GM19397 (cell line): Measurements from ENCODE around the gene VARS2.

Experiments
- ATAC-seq: cut with Tn5 transposase; IDR thresholded peaks from one replicate; pipeline ENCODE4 v1.9.1; 2021; ENCODE audit warnings: mild to moderate bottlenecking, moderate library complexity; ENCODE audit not compliant: unreplicated experiment

Gene VARS2

GRCh38 chr6:30884521-30885480 is 29.2 kb upstream of the VARS2 start:
- no peak for ATAC-seq

DNA sequence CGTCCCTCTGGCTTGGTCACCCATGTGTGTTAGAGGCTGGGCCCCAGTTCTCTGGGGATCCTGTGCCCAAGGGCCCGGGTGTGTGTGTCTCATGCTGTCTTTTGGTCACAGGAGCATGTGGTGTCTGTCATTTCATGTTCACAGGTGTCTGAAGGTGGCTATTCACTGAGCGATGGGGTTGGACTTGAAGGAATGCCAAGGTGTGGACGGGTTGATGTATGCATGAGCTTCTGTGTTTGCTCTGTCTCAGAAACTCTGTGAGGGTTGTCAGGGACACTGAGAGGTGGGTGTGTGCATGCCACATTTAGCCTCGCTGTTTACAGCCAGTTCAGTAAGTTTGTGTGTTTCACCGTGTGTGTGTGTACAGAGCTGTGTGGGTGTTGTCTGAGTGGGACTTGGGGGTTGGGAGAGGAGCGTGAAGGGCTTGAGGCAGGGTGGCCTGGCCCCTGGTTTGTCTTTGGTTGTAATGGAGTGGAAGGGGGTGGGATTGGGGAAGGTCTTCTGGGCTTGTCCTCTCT is 28.5 kb upstream of the VARS2 start:
- no peak for ATAC-seq

- ATAC-seq: no peak
Observed at GRCh38 chr6:30885999-30886896, 27.8 kb upstream of the VARS2 start.

GRCh38 chr6:30886897-30887255 is 27.2 kb upstream of the VARS2 start:
- ATAC-seq: no peak

GRCh38 chr6:30887901-30888815 is 25.9 kb upstream of the VARS2 start:
- no peak for ATAC-seq

- no peak for ATAC-seq
Observed at GRCh38 chr6:30888816-30889495, 25.1 kb upstream of the VARS2 start.

- no peak for ATAC-seq
Observed at GRCh38 chr6:30889496-30889885, 24.5 kb upstream of the VARS2 start.

- ATAC-seq: no peak
Observed at GRCh38 chr6:30889921-30890645, 24.0 kb upstream of the VARS2 start.

GRCh38 chr6:30890646-30891449 is 23.2 kb upstream of the VARS2 start:
- no peak for ATAC-seq

DNA sequence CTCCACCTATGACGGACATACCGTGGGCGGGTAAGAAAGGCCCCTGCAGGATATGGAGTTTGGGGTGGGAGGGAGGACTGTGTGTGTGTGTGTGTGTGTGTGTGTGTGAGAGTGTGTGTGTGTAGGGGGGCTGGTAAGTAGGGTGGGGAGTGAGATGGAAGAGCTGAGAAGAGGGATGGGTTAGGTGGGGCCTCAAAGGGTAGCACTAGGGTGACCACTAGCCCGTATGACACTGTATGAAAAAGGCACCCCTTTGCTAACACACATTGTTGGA is 22.7 kb upstream of the VARS2 start:
- ATAC-seq: no peak

DNA sequence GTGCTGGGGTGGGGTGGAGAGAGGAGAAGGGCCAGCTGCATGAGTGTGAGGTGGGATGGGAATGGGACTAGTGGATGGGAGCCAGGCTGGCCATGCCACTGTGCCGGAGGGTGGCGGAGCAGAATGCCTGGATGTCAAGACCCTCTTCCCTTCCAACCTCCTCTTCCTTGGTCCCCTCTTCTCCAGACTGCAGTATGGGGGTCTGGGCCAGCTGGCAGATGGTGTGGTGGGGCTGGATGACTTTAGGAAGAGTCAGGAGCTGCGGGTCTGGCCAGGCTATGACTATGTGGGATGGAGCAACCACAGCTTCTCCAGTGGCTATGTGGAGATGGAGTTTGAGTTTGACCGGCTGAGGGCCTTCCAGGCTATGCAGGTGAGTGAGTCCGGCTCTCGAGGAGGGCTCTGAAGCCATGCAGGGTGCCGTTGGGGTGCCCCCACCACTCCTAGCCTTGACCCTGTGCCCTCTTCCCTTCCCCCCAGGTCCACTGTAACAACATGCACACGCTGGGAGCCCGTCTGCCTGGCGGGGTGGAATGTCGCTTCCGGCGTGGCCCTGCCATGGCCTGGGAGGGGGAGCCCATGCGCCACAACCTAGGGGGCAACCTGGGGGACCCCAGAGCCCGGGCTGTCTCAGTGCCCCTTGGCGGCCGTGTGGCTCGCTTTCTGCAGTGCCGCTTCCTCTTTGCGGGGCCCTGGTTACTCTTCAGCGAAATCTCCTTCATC is 22.1 kb upstream of the VARS2 start:
- ATAC-seq: no peak

DNA sequence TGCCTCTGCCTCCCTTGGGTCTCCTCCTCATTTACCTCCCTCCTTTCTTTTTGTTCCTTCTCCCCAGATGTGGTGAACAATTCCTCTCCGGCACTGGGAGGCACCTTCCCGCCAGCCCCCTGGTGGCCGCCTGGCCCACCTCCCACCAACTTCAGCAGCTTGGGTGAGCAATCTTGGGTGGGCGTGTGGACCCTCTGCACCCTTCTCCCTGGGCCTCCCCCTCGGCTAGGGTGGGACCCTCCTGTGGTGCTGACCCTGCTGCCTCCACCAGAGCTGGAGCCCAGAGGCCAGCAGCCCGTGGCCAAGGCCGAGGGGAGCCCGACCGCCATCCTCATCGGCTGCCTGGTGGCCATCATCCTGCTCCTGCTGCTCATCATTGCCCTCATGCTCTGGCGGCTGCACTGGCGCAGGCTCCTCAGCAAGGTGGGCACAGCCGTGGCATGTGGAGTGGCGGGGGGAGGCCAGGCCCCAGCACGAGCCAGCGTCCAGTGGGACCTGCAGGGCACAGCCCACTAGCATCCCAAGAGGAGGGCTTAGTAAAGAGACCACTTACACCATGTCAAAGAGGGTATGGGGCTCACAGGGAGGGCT is 20.9 kb upstream of the VARS2 start:
- ATAC-seq: no peak

- ATAC-seq: no peak
Observed at GRCh38 chr6:30893666-30894065, 20.4 kb upstream of the VARS2 start.

GRCh38 chr6:30894381-30894780 is 19.7 kb upstream of the VARS2 start:
- no peak for ATAC-seq

DNA sequence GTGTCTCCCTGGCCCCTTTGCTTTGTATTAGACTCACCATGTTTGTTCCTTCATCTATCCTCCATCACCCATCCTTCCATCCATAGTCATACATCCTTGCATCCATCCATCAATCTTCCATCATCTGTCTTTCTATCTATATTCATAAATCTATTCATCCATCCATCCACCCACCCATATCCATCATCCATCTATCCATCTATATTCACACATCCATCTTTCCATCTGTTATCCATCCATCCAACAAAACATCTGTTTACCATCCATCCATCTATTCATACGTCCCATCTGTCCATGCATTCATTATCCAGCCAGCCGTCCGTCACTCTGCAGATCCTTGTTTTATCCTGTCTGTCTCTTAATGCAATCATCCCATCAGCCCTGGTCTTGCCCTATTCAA is 19.1 kb upstream of the VARS2 start:
- ATAC-seq: no peak

- ATAC-seq: no peak
Observed at GRCh38 chr6:30895343-30895742, 18.7 kb upstream of the VARS2 start.

DNA sequence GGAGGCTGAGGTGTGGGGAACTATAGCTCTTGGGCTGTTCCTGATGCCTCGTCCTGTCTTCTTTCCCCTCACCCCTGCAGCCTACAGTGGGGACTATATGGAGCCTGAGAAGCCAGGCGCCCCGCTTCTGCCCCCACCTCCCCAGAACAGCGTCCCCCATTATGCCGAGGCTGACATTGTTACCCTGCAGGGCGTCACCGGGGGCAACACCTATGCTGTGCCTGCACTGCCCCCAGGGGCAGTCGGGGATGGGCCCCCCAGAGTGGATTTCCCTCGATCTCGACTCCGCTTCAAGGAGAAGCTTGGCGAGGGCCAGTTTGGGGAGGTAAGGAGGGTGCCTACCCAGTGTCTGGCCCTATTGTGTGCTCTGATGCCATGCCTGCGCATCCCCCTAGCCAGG is 17.5 kb upstream of the VARS2 start:
- ATAC-seq: no peak

GRCh38 chr6:30897882-30898281 is 16.2 kb upstream of the VARS2 start:
- no peak for ATAC-seq
